H1 (cell line): Measurements from ENCODE around the gene CAPN10.

ENCODE experiments used
- BCL11A ChIP-seq, 2 experiments: IDR thresholded peaks; one replicate each; pipeline ENCODE4 v1.6.1; 2011; ENCODE audit warnings: low read depth in 2 of 2, low read length in 2 of 2, mild to moderate bottlenecking in 2 of 2
- CREB1 ChIP-seq: IDR thresholded peaks from 2 replicates; pipeline ENCODE4 v1.6.1; 2012; ENCODE audit warnings: inconsistent platforms
- EP300 ChIP-seq, 2 experiments: IDR thresholded peaks; 1 replicate in 1 of 2; 2 replicates in 1 of 2; pipeline ENCODE4 v1.6.1; 2011 to 2012; ENCODE audit warnings: low read depth in 2 of 2, low read length in 2 of 2, mild to moderate bottlenecking in 2 of 2, borderline replicate concordance in 1 of 2, inconsistent platforms in 1 of 2, moderate library complexity in 1 of 2
- EZH2 ChIP-seq: fragments of 200-600 bp; sonication (generic); IDR thresholded peaks from 2 replicates; pipeline ENCODE4 v1.7.1; 2012; ENCODE audit warnings: low read depth, mild to moderate bottlenecking, moderate library complexity, low read length, inconsistent platforms; ENCODE audit not compliant: severe bottlenecking
- POLR2AphosphoS5 ChIP-seq: IDR thresholded peaks from 2 replicates; pipeline ENCODE4 v1.6.1; 2011; ENCODE audit warnings: low read depth, low read length
- RBBP5 ChIP-seq: IDR thresholded peaks from 2 replicates; pipeline ENCODE4 v1.7.1; 2012; ENCODE audit warnings: low read depth, mild to moderate bottlenecking, inconsistent platforms, low read length, moderate library complexity, borderline replicate concordance
- SP2 ChIP-seq: IDR thresholded peaks from 2 replicates; pipeline ENCODE4 v1.6.1; 2012; ENCODE audit warnings: mild to moderate bottlenecking, low read length, inconsistent platforms
- TAF1 ChIP-seq: IDR thresholded peaks from 2 replicates; pipeline ENCODE4 v1.6.1; 2011; ENCODE audit warnings: mild to moderate bottlenecking, low read depth, low read length
- YY1 ChIP-seq: IDR thresholded peaks from 2 replicates; pipeline ENCODE4 v1.6.1; 2011; ENCODE audit warnings: low read depth, mild to moderate bottlenecking, low read length
- TF ChIP-seq, protein P1 (sequence below): IDR thresholded peaks from 2 replicates; pipeline ENCODE4 v1.6.1; 2012; ENCODE audit warnings: inconsistent platforms
- TF ChIP-seq, protein P2 (sequence below): IDR thresholded peaks from 2 replicates; pipeline ENCODE4 v1.6.1; 2011; ENCODE audit warnings: low read depth, mild to moderate bottlenecking, low read length; ENCODE audit not compliant: insufficient read depth
- TF ChIP-seq, protein P3 (sequence below), 3 experiments: IDR thresholded peaks; 1 replicate in 2 of 3; 2 replicates in 1 of 3; pipeline versions ENCODE4 v1.5.1 to v1.6.1; 2011; ENCODE audit warnings: low read length in 3 of 3, mild to moderate bottlenecking in 3 of 3, inconsistent platforms in 2 of 3, low read depth in 1 of 3, moderate library complexity in 1 of 3; ENCODE audit not compliant: insufficient read depth in 1 of 3; ENCODE audit errors: control extremely low read depth in 1 of 3
- TF ChIP-seq, protein P4 (sequence below): IDR thresholded peaks from 2 replicates; pipeline ENCODE4 v1.6.1; 2011; ENCODE audit warnings: low read length, improper control_type of control experiment
- TF ChIP-seq, protein P5 (sequence below): IDR thresholded peaks from 2 replicates; pipeline ENCODE4 v1.6.1; 2012; ENCODE audit warnings: low read length, inconsistent platforms

DNA sequence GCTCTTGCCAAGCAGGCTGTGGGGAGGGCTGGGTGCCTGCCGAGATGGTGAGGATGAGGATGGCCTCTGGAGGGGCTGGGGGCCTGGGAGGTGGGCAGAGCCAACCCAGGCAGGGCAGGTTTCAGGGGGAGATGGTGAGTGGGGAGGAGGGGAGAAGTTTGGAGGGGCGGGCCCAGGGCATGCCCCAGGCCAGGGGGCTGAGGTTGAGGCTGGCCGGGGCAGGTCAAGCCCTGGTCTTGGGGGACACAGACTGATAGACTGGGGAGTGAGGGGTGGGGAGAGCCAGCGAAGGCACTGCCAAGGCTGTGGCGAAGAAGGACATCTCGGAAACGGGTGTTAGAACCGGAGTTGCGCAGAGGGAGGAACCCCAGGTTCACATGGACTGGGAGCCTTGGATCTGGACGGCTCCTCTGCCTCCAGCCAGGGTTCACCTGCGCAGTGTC is 12.6 kb downstream of the CAPN10 start:
- TF ChIP-seq, protein P1, sequence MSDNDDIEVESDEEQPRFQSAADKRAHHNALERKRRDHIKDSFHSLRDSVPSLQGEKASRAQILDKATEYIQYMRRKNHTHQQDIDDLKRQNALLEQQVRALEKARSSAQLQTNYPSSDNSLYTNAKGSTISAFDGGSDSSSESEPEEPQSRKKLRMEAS, result no peak
- TF ChIP-seq, protein P2, sequence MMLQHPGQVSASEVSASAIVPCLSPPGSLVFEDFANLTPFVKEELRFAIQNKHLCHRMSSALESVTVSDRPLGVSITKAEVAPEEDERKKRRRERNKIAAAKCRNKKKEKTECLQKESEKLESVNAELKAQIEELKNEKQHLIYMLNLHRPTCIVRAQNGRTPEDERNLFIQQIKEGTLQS, result no peak
- TF ChIP-seq, protein P3, sequence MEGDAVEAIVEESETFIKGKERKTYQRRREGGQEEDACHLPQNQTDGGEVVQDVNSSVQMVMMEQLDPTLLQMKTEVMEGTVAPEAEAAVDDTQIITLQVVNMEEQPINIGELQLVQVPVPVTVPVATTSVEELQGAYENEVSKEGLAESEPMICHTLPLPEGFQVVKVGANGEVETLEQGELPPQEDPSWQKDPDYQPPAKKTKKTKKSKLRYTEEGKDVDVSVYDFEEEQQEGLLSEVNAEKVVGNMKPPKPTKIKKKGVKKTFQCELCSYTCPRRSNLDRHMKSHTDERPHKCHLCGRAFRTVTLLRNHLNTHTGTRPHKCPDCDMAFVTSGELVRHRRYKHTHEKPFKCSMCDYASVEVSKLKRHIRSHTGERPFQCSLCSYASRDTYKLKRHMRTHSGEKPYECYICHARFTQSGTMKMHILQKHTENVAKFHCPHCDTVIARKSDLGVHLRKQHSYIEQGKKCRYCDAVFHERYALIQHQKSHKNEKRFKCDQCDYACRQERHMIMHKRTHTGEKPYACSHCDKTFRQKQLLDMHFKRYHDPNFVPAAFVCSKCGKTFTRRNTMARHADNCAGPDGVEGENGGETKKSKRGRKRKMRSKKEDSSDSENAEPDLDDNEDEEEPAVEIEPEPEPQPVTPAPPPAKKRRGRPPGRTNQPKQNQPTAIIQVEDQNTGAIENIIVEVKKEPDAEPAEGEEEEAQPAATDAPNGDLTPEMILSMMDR (IDR thresholded peaks at IDR 0.05; ENCODE audit: control extremely low read depth in 1 of 3, insufficient read depth in 1 of 3, low read depth in 1 of 3, low read length in 3 of 3), result no peak
- TF ChIP-seq YY1 (no peak), EZH2 (no peak), POLR2AphosphoS5 (no peak), EP300 (IDR thresholded peaks at IDR 0.05; ENCODE audit: borderline replicate concordance in 1 of 2, low read depth in 2 of 2, low read length in 2 of 2) (no peak), RBBP5 (no peak), CREB1 (no peak), BCL11A (IDR thresholded peaks at IDR 0.05; ENCODE audit: low read depth in 2 of 2, low read length in 2 of 2) (no peak), SP2 (no peak), TAF1 (no peak)
- TF ChIP-seq, protein P4, sequence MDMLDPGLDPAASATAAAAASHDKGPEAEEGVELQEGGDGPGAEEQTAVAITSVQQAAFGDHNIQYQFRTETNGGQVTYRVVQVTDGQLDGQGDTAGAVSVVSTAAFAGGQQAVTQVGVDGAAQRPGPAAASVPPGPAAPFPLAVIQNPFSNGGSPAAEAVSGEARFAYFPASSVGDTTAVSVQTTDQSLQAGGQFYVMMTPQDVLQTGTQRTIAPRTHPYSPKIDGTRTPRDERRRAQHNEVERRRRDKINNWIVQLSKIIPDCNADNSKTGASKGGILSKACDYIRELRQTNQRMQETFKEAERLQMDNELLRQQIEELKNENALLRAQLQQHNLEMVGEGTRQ, result no peak
- TF ChIP-seq, protein P5, sequence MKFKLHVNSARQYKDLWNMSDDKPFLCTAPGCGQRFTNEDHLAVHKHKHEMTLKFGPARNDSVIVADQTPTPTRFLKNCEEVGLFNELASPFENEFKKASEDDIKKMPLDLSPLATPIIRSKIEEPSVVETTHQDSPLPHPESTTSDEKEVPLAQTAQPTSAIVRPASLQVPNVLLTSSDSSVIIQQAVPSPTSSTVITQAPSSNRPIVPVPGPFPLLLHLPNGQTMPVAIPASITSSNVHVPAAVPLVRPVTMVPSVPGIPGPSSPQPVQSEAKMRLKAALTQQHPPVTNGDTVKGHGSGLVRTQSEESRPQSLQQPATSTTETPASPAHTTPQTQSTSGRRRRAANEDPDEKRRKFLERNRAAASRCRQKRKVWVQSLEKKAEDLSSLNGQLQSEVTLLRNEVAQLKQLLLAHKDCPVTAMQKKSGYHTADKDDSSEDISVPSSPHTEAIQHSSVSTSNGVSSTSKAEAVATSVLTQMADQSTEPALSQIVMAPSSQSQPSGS, result no peak
